C4-2B (cell line): Measurements from ENCODE around the gene MS4A12.

Experiments used
- ZFX ChIP-seq: fragments of 450-650 bp; IDR thresholded peaks from 2 replicates; pipeline ENCODE4 v1.6.1; 2017
- TF ChIP-seq, protein P1 (sequence below): fragments of 450-650 bp; conservative IDR thresholded peaks from 2 replicates; pipeline ENCODE4 v1.5.1; 2017; ENCODE audit warnings: mild to moderate bottlenecking

- TF ChIP-seq, protein P1, sequence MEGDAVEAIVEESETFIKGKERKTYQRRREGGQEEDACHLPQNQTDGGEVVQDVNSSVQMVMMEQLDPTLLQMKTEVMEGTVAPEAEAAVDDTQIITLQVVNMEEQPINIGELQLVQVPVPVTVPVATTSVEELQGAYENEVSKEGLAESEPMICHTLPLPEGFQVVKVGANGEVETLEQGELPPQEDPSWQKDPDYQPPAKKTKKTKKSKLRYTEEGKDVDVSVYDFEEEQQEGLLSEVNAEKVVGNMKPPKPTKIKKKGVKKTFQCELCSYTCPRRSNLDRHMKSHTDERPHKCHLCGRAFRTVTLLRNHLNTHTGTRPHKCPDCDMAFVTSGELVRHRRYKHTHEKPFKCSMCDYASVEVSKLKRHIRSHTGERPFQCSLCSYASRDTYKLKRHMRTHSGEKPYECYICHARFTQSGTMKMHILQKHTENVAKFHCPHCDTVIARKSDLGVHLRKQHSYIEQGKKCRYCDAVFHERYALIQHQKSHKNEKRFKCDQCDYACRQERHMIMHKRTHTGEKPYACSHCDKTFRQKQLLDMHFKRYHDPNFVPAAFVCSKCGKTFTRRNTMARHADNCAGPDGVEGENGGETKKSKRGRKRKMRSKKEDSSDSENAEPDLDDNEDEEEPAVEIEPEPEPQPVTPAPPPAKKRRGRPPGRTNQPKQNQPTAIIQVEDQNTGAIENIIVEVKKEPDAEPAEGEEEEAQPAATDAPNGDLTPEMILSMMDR: no peak
- no peak for TF ChIP-seq ZFX
Observed at GRCh38 chr11:60492488-60493009, at the start of gene MS4A12.
